Measurements from ENCODE around the gene GDI2.

The GDI2 gene

DNA sequence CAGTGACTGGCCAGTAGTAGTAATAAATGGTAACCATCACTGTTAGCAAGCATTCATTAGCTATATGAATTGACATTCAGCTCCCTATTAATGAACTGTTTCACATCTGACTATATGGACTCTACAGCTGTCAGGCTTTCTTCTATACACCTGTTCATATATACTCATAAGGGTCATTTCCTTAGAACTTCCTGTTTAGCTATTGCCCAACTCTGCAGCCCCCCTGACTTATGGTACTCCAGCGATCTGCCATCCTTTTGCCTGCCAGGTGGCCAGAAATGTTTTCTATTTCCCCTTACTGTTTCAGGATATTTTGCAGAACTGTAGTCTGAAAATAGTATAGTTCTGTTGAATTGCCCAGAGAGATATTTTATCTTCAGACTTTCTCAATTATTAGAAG, 72.0 kb downstream of the GDI2 start:
- no peak for DNase-seq (ENCODE audit: low read depth)

DNA sequence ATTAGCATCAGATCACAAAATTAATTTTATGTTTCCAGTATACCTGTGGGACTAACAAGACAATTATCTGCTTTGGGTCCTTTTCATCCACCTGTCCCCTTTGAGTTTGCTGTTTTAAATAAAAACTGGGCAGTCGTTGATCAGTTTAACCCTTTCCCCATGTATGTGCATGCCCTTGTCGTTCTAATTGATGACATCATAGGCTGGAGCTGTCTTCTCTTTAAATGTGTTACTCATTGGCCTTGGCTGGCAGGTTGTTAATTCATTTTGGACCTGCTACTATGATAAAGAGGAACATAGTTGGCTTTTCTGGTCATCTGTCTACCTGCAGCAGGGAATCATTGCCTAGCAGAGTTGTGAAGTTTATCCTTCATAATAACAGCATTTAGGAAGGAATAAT, 74.8 kb downstream of the GDI2 start:
- no peak for DNase-seq (ENCODE audit: low read depth)

- no peak for DNase-seq (ENCODE audit: low read depth)
These were observed 75.9 kb downstream of the GDI2 start for GRCh38 chr10:5737352-5737751.

GRCh38 chr10:5736591-5736990, 76.6 kb downstream of the GDI2 start:
- no peak for DNase-seq (ENCODE audit: low read depth)

GRCh38 chr10:5735119-5735518, 78.1 kb downstream of the GDI2 start:
- DNase-seq (ENCODE audit: low read depth) = no peak

GRCh38 chr10:5732141-5732540, 81.1 kb downstream of the GDI2 start:
- no peak for DNase-seq (ENCODE audit: low read depth)

DNA sequence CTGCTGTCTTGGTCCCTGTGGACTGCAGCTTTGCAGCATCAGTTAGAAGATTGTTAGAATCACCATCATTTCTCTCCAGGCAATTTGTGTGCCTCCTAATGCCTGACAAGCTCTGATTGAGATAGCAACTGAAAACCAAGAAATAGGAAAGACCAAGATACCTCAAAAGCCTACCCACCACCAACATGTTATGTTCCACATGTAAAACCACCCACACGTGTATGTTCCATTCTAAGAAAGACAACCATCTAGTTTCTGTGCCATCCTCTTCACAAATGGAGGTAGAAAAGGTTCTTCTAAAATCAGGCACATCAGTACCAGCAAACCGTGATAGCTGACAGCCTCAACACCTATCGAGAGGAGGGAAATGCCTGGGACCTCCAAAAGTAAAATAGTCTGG, 81.7 kb downstream of the GDI2 start:
- DNase-seq (ENCODE audit: low read depth) = no peak

DNA sequence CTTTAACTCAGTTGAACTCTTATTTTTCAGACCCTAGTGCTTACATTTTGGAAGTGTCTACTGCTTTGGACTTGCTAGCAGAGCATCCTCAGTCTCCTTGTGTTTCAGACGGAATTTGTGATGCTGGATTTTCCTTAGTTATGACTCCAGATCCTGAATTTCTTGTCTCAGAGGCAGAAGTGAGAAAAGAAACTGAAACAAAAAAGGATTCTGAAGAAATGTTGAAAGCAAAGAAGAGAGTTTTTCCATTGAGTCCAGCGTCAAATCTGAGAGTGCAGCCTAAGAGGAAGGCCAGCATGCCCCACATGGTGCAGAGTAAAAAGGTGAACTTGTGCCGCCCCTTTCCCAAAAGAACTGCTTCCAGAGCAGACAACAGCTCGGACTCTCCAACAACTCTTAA, 82.5 kb downstream of the GDI2 start:
- no peak for DNase-seq (ENCODE audit: low read depth)

- DNase-seq (ENCODE audit: low read depth) = no peak
These were observed 89.5 kb downstream of the GDI2 start for GRCh38 chr10:5723692-5724091.

- DNase-seq (ENCODE audit: low read depth) = no peak
These were observed 93.1 kb downstream of the GDI2 start for GRCh38 chr10:5720182-5720581.

DNA sequence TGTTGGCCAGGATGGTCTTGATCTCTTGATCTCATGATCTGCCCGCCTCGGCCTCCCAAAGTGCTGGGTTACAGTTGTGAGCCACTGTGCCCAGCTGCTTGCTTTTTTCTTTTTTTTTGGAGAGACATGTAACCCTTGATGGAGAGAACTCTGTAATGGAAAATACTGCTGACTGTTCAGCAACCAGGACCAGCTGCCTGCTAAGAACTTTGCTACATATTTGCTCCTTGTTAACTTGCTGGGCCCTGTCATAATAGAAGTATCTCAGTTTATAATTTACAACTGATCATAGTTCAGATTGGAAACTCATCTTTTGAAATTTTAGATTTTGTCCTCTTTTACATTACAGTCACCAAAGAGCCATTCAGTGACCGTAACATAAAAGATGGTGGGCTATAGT, 93.7 kb downstream of the GDI2 start:
- DNase-seq (ENCODE audit: low read depth) = no peak
